GM12875 (cell line): Measurements from ENCODE around the gene ASPSCR1.

ENCODE experiments used
- H3K4me3 ChIP-seq: one replicate; pipeline ENCODE4 v1.5.1; 2011; ENCODE audit warnings: low read depth, low read length, control low read depth
- CTCF ChIP-seq: IDR thresholded peaks from 2 replicates; pipeline ENCODE4 v1.5.1; 2011; ENCODE audit warnings: low read depth, mild to moderate bottlenecking, control low read depth, inconsistent platforms, low read length, moderate library complexity, borderline replicate concordance; ENCODE audit not compliant: insufficient read depth

ASPSCR1 gene

GRCh38 chr17:82018152-82018988 lies 40.9 kb downstream of the ASPSCR1 start:
- no peak for TF ChIP-seq CTCF

GRCh38 chr17:82018989-82019689 lies 41.7 kb downstream of the ASPSCR1 start:
- no peak overlapping the region for H3K4me3 ChIP-seq
- TF ChIP-seq CTCF, result no peak

More at GRCh38 chr17:82018152-82018988, 40.9 kb downstream of the ASPSCR1 start:
- H3K4me3 ChIP-seq, result no peak overlapping the region

DNA sequence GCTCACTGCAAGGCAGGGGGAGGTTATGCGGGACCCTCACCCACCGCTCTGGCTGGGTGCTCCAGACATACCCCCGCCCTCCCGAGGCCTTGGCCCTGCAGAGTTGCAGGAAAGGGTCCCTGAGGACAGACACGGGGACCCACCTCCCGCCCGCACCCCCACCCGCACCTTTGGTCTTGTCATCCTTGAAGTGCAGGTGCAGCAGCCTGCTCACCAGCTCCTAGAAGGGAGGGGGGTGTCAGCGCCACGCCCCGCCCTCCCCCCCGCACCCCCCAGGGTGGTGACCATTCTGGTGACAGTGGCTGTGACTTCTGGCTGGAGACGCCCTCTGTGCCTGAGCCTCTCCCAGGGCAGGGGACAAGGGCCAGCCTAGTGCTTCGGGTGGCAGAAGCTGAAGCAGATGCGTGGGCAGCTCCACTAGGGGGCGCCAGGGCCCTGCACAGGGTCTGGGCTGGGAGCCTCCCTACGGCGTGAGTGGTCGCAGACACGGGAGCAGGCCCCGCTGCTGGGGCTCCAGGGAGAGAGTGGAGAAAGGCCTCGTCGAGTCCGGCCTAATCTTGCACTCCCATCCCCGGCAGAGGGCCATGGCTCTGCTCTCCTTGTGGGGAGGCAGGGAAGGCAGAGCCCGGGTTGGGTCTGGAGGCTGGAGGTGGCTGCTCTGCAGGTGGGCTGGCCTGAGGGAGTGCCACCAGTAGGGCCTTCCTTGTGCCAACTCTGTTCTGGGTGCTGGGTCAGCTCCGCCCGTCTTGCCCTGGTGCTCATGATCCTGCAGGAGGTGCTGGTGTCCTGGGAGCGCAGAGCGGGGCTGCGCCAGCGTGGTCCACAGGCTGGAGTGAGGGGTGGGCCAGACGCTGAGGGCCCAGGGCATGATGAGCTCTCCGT lies 42.5 kb downstream of the ASPSCR1 start:
- H3K4me3 ChIP-seq, result no peak overlapping the region
- TF ChIP-seq CTCF, result peak; percentile 97

GRCh38 chr17:82020572-82021106 lies 43.2 kb downstream of the ASPSCR1 start:
- H3K4me3 ChIP-seq, result no peak overlapping the region
- TF ChIP-seq CTCF, result no peak

- TF ChIP-seq CTCF, result peak; percentile 68
- H3K4me3 ChIP-seq, result peak overlapping the region; percentile 84
These were observed 43.9 kb downstream of the ASPSCR1 start for GRCh38 chr17:82021107-82021899.

DNA sequence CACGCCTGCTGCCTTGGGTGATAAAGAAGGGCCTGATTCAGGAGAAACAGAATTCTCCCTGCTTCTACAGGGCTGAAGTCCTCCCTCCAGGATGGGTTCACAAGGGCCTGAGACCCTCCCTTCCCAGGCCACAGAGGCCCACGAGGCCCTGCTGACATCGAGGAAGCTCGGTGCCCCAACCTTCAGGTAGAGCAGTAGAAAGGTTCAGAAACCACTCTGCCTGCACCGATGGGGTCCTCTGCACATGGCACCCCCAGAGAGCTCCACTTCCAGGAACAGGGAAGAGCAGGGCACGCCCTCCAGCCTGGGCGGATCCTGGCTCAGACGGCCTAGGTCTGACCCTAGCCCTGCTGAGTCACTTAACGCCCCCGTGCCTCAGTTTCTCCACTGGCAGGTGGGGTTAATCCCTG lies 44.5 kb downstream of the ASPSCR1 start:
- H3K4me3 ChIP-seq, result peak overlapping the region; percentile 84
- TF ChIP-seq CTCF, result no peak
